ENCODE measurements around the gene MINDY2. TPM values are rescaled to one million over a fixed set of nuclear protein-coding genes. Genes with fewer than 3 reads are reported as not detected.
"Not testable (repeated sequence)": the region's sequence is repeated elsewhere in the genome, so short reads cannot be mapped to it uniquely, and the experiment has no call there.

The MINDY2 gene
- polyA plus RNA-seq, 1 donor (not counting 4 experiments of a cell fraction or from before 2014, with no cell fraction given) = 11.2 TPM

- Histone ChIP-seq H3K27me3 (ENCODE audit: control insufficient read depth, extremely low read depth, insufficient read depth, low read length) (no peaks in the 10 kb centered on the region), H3K9ac (ENCODE audit: control insufficient read depth, extremely low read depth, insufficient read depth, low read length) (no peak overlapping the region), H3K27ac (ENCODE audit: control insufficient read depth, insufficient read depth, low read length) (no peak overlapping the region), H3K4me1 (ENCODE audit: control insufficient read depth, extremely low read depth, insufficient read depth, low read length) (no peaks in the 10 kb centered on the region), H3K9me1 (ENCODE audit: control insufficient read depth, extremely low read depth, insufficient read depth, low read length) (no peaks in the 10 kb centered on the region), H3K4me2 (ENCODE audit: control insufficient read depth, extremely low read depth, insufficient read depth, low read depth, low read length) (no peak overlapping the region), H3K36me3 (ENCODE audit: control insufficient read depth in 2 of 2, extremely low read depth in 1 of 2, insufficient read depth in 2 of 2, low read length in 2 of 2) (peaks cover 2% of the 10 kb centered on the region in 2 experiments), H3K79me2 (ENCODE audit: control insufficient read depth, insufficient read depth, low read length) (no peaks in the 10 kb centered on the region), H3K9me3 (ENCODE audit: control insufficient read depth, low read depth, low read length) (no peaks in the 10 kb centered on the region), H4K20me1 (ENCODE audit: control insufficient read depth, extremely low read depth, insufficient read depth, low read length) (no peaks in the 10 kb centered on the region), H3K4me3 (ENCODE audit: control insufficient read depth in 2 of 3, extremely low read depth in 1 of 3, insufficient read depth in 2 of 3, low read depth in 1 of 3, low read length in 3 of 3) (no peak overlapping the region), H2AFZ (ENCODE audit: control insufficient read depth, low read length) (no peak overlapping the region)
- FAIRE-seq = no peak
- dilution Hi-C loops (cut with MboI; ENCODE audit: extremely low pct_ligation_motif_present, low sequenced_read_pairs) = no loop called here
- no peak for DNase-seq (ENCODE audit: low read depth, low spot score)
- no peak for TF ChIP-seq CTCF (optimal IDR thresholded peaks at IDR 0.05 in 1 of 3, IDR thresholded peaks at IDR 0.05 in 1 of 3, conservative IDR thresholded peaks at IDR 0.05 in 1 of 3; ENCODE audit: extremely low read depth in 1 of 3, insufficient read depth in 2 of 3, low read length in 3 of 3)
Observed at GRCh38 chr15:58842713-58843396, 71.8 kb downstream of the MINDY2 start.

- H3K27me3 ChIP-seq (ENCODE audit: control insufficient read depth, extremely low read depth, insufficient read depth, low read length); H3K4me1 ChIP-seq (ENCODE audit: control insufficient read depth, extremely low read depth, insufficient read depth, low read length); DNase-seq (ENCODE audit: low read depth, low spot score); H4K20me1 ChIP-seq (ENCODE audit: control insufficient read depth, extremely low read depth, insufficient read depth, low read length); FAIRE-seq; H3K79me2 ChIP-seq (ENCODE audit: control insufficient read depth, insufficient read depth, low read length); H3K9ac ChIP-seq (ENCODE audit: control insufficient read depth, extremely low read depth, insufficient read depth, low read length); H3K4me2 ChIP-seq (ENCODE audit: control insufficient read depth, extremely low read depth, insufficient read depth, low read depth, low read length); H2AFZ ChIP-seq (ENCODE audit: control insufficient read depth, low read length); H3K36me3 ChIP-seq (ENCODE audit: control insufficient read depth in 2 of 2, extremely low read depth in 1 of 2, insufficient read depth in 2 of 2, low read length in 2 of 2); H3K27ac ChIP-seq (ENCODE audit: control insufficient read depth, insufficient read depth, low read length); H3K9me3 ChIP-seq (ENCODE audit: control insufficient read depth, low read depth, low read length); H3K4me3 ChIP-seq (ENCODE audit: control insufficient read depth in 2 of 3, extremely low read depth in 1 of 3, insufficient read depth in 2 of 3, low read depth in 1 of 3, low read length in 3 of 3); H3K9me1 ChIP-seq (ENCODE audit: control insufficient read depth, extremely low read depth, insufficient read depth, low read length); dilution Hi-C loops (cut with MboI; ENCODE audit: extremely low pct_ligation_motif_present, low sequenced_read_pairs): not testable (repeated sequence)
Observed at GRCh38 chr15:58851205-58851604, 80.1 kb downstream of the MINDY2 start.

- Histone ChIP-seq H3K36me3 (ENCODE audit: control insufficient read depth in 2 of 2, extremely low read depth in 1 of 2, insufficient read depth in 2 of 2, low read length in 2 of 2) (peaks cover 4 to 6% of the 10 kb centered on the region in 2 experiments), H3K9ac (ENCODE audit: control insufficient read depth, extremely low read depth, insufficient read depth, low read length) (no peak overlapping the region), H3K27me3 (ENCODE audit: control insufficient read depth, extremely low read depth, insufficient read depth, low read length) (no peaks in the 10 kb centered on the region), H3K27ac (ENCODE audit: control insufficient read depth, insufficient read depth, low read length) (no peak overlapping the region), H3K9me1 (ENCODE audit: control insufficient read depth, extremely low read depth, insufficient read depth, low read length) (no peaks in the 10 kb centered on the region), H3K79me2 (ENCODE audit: control insufficient read depth, insufficient read depth, low read length) (no peaks in the 10 kb centered on the region), H3K4me2 (ENCODE audit: control insufficient read depth, extremely low read depth, insufficient read depth, low read depth, low read length) (no peak overlapping the region), H3K9me3 (ENCODE audit: control insufficient read depth, low read depth, low read length) (no peaks in the 10 kb centered on the region), H2AFZ (ENCODE audit: control insufficient read depth, low read length) (no peak overlapping the region), H4K20me1 (ENCODE audit: control insufficient read depth, extremely low read depth, insufficient read depth, low read length) (no peaks in the 10 kb centered on the region), H3K4me1 (ENCODE audit: control insufficient read depth, extremely low read depth, insufficient read depth, low read length) (no peaks in the 10 kb centered on the region), H3K4me3 (ENCODE audit: control insufficient read depth in 2 of 3, extremely low read depth in 1 of 3, insufficient read depth in 2 of 3, low read depth in 1 of 3, low read length in 3 of 3) (no peak overlapping the region)
- dilution Hi-C loops (cut with MboI; ENCODE audit: extremely low pct_ligation_motif_present, low sequenced_read_pairs) = no loop called here
- no peak for DNase-seq (ENCODE audit: low read depth, low spot score)
- no peak for FAIRE-seq
- no peak for TF ChIP-seq EZH2 (IDR thresholded peaks at IDR 0.05; ENCODE audit: low read length)
- TF ChIP-seq CTCF (optimal IDR thresholded peaks at IDR 0.05 in 1 of 3, IDR thresholded peaks at IDR 0.05 in 1 of 3, conservative IDR thresholded peaks at IDR 0.05 in 1 of 3; ENCODE audit: extremely low read depth in 1 of 3, insufficient read depth in 2 of 3, low read length in 3 of 3) = no peak
Observed at GRCh38 chr15:58852347-58852746, 81.2 kb downstream of the MINDY2 start.

All from keratinocyte (primary cell).